Activated CD4-positive, alpha-beta T cell treated with anti-CD3 and anti-CD28 coated beads for 24 hours (primary cell): Measurements from ENCODE around the gene TPI1.
A peak's percentile ranks its signal among the peaks of the same experiment; 100 is the strongest.
"Not testable (repeated sequence)": the region's sequence is repeated elsewhere in the genome, so short reads cannot be mapped to it uniquely, and the experiment has no call there.

Experiments used
- DNase-seq, 2 donors: peaks; one replicate each; pipeline ENCODE4 v3.0.0-alpha.2; 2020; ENCODE audit warnings: low read depth in 2 of 2

TPI1 gene

DNA sequence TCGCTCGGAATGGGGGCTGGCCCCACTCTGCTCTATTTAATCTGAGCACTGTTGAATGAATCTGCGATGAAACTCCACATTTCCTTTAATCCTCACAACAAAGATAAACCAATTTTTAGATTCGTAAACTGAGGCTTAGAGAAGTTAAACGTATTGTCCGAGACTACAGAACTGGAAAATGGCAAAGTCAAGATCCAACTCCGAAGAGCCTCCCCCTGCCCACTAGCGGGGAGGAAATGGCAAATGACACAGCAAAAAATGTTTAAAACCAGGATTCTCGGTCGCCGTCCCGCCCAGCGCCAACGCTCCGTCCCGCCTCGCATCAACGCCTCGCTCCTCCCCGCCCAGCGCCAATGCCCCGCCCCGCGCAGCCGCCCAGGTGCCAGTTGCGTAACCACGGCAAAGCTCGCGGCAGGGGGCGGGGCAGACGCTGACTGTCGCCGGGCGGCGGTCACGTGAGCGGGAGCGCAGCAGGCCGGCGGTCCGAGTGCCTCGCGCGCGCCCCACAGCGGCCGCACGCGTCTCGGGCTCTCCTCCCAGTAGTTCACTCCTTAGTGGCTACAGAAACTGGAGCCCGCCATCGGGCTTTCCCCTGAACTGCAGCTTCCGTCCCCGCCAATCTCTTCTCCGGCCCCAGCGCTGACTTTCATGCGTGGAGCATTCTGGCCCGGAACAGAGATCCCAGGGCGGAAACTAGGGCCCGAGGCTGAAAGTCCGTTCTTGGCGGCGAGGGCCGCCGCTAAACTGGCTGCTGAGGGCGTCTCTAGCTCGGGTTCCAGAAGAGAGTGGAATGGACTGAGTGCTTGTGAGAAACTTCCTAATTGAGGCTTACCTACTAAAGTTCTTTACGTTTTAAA lies 23.7 kb downstream of the TPI1 start:
- peak; percentile 98 for DNase-seq

DNA sequence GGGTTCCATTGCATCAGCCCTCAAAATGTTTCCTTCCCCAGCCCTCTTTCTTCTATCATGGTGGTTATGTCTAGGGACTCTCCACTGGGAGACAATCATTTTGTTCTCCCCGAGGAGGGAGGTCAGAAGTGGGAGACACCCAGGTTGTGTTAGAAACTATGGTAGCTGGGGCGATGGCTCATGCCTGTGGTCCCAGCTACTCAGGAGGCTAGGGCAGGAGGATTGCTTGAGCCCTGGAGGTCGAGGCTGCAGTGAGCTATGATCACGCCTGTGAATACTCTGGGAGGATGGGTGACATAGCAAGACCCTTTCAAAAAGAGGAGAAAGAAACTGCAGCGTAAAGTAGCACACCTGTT lies 24.3 kb downstream of the TPI1 start:
- DNase-seq = no peak

DNA sequence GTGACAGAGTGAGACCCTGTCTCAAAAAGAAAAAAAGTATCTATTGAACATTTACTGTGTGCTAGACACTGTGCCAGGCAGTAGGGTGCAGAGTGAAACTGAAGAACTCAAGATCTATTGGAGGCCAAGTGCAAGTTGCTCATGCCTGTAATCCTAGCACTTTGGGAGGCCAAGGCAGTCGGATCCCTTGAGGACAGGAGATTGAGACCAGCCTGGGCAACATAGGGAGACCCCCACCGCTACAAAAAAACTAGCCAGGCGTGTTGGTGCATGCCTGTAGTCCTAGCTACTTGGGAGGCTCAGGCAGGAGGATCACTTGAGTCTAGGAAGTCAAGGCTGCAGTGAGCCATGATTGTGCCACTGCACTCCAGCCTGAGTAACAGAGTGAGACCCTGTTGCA lies 25.4 kb downstream of the TPI1 start:
- DNase-seq = not testable (repeated sequence)

DNA sequence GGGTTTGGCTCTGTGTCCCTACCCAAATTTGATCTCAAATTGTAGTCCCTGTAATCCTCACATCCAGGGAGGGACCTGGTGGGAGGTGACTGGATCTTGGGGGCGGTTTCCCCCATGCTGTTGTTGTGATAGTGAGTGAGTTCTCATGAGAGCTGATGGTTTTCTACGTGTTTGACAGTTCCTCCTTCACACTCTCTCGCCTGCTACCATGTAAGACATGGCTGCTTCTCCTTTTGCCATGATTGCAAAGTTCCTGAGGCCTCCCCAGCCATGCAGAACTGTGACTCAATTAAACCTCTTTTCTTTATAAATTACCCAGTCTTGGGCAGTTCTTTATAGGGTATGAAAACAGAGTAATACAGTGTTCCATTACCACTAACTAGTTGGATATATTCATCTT lies 27.0 kb downstream of the TPI1 start:
- no peak for DNase-seq

DNA sequence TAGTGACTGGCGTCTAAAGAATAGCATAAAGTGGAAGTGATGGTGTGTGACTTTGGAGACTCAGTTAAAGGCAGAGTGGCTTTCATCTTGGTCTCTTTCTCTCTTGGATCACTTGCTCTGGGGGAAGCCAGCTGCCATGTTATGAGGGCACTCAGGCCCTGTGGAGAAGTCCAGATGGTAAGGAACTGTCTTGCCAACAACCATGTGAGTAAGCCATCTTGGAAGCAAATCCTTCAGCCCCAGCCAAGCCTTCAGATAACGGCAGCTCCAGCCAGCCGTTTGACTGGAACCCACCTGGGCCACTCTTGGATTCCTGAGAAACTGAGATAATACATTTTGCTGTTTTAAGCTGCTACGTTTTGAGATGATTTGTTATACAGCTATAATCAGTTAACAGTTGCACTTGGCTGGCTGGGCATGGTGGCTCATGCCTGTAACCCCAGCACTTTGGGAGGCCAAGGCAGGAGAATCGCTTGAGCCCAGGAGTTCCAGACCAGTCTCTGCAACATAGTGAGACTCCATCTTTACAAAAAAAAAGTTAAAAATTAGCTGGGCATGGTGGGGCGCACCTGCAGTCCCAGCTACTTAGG lies 29.6 kb downstream of the TPI1 start:
- no peak for DNase-seq

DNA sequence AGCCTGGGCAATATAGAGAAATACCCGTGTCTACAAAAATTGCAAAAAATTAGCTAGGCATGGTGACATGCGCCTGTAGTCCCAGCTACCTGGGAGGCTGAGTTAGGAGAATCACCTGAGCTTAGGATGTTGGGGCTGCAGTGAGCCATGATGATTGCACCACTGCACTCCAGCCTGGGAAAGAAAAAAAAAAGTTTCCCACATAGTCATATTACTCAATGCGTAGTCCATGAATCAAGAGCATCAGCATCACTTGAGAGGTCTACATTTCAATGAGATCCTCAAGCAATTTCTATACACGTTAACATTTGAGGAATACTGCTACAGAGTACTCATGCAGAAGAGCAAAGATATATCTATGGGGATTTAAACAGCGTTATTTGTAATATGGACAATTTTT lies 32.1 kb downstream of the TPI1 start:
- no peak for DNase-seq

DNA sequence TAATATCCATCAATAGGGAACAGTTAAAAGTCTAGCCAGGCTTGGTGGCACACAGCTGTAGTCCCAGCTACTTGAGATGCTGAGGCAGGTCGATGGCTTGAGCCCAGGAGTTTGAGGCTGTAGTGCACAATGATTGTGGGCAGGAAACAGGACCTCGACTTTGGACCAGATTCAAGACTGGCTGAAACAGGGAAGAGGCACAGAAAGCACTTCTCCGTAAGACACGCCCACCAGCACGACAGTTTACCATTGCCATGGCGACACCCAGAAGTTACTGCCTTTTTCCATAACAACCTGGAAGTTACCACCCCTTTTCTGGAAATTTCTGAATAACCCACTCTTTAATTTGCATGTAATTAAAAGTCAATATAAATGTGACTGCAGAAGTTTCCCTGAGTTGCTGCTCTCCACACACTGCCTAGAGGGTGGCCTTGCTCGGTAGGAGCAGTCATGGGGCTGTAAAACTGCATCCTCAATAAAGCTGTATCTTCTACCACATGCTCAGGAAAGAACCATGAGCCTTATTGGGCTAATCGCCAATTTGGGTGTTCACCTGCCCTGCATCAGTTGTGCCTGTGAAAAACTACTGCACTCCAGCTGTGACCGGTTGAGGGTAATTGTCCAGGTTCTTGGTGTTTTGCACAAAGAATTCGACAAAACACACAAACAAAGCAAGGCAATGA lies 32.6 kb downstream of the TPI1 start:
- no peak for DNase-seq

DNA sequence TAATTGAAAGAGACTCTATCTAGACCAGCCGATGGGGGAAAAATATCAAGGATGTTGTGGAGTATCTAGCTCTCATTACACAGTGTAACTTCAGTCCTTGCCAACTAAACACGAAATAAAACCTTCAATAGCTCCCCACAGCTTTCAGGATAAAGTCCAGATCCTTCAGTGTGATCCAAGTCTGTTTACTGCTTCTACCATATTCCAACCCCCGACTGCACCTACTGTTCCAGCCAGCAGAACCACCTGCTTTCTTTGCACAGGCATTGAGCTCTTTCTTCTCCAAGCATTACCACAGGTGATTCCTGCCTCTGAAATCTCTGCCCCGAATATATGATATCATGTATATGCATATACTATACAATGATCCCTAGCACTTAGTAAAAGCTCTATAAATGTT lies 35.1 kb downstream of the TPI1 start:
- DNase-seq = no peak

DNA sequence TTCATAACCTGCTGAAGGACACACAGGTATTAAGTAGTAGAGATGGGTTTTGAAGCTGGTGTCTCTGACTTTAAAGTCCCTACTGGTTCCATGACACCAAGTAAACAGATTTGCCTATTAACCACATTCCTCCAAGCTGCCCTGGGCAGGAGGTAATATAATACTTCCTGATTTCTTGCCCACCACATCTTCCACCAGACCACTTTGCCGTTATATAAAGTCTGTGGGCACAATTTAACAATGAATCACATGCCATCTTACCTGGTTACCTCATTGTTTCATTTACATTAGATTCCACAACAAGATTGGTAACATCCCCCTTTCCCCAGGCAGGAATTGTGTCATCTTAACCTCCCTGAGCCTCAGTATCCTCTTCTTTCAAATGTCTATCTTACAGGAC lies 36.4 kb downstream of the TPI1 start:
- no peak for DNase-seq

DNA sequence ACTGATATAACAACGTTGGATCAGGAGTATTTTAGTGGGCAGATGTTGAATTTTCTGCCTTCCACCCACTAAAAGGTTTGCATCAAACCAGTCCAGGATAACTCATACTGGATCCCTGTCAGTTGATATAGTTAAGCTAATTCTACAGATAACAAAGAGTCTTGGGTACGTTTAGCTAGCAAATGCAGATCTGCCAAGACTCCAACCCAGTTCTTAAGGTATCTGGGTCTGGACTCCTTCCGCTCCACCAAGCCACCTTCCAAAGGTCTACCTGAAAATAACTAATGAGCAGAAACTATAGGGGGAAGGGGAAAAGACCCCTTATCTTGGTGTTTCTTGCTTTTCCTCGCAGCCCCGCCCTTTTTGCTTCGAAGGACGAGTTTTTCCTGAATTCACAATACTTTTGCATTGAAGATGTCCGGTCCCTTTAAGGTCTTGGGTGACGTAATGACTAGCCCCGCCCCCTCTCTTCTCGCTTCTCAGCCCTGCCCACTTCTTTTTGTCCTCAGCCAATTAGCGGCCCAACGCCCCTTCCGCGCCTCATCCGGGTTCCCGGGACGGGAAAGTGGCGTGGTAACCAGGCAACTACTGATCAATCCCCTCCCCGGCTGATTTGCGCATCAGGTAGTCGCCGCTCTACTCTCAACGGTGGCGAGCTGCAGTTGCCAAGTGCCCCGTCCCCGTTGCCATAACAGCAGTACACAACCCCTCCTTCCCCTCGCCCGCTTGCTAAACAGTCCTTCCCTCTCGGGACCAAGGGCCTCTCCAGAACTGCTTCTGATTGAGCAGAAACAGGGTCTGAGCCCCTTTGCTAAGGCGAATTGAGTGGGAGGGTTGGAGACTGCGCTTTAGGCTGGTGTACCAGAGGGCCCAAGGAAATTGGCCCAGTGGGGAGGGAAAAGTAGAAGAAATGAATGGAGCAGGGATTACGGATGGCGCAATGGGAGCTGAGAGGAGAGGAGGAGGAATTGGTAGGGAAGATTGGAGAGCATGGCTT lies 37.2 kb downstream of the TPI1 start, which contains the start of gene LRRC23:
Gene LRRC23, plus strand, starts transcription at position 543 of the 997 bp plus-strand sequence. CDS start 812 bp downstream, outside the sequence.
- peak; percentile 97 to 99 for DNase-seq

DNA sequence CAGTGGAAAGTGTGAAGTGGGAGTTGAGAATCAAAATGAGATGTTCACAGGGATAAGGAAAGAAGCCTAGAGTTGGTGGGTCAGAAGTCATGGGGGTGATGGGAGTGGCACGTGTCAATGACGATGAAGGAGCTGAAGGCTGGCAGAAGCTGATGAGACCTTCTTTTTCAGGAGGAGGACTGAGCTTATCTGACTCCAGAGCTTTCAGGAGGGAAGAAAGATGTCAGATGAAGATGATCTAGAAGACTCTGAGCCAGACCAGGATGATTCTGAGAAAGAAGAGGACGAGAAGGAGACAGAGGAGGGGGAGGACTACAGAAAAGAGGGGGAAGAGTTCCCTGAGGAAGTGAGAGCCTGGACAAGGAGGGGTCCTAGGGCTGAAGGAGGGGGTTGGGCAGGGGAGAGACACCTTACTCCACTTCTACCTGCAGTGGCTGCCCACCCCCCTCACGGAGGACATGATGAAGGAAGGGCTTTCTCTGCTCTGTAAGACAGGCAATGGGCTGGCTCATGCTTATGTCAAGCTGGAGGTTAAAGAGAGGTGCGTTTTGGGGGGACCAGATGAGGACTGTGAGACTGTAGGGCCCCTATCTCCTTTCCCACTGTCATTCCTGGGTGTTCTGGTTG lies 38.2 kb downstream of the TPI1 start:
- no peak for DNase-seq

DNA sequence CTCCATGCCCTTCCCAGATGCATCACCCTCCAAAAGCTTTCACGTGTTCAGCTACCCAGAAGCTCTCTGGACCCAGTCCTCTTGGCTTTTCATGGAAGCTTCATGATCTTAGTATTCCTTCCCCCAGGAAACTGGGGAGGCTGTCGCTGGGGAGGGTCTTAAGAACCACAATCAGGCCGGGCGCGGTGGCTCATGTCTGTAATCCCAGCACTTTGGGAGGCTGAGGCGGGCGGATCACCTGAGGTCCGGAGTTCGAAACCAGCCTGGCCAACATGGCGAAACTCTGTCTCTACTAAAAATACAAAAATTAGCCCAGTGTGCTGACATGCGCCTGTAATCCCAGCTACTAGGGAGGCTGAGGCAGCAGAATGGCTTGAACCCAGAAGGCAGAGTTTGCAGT lies 40.8 kb downstream of the TPI1 start:
- not testable (repeated sequence) for DNase-seq

DNA sequence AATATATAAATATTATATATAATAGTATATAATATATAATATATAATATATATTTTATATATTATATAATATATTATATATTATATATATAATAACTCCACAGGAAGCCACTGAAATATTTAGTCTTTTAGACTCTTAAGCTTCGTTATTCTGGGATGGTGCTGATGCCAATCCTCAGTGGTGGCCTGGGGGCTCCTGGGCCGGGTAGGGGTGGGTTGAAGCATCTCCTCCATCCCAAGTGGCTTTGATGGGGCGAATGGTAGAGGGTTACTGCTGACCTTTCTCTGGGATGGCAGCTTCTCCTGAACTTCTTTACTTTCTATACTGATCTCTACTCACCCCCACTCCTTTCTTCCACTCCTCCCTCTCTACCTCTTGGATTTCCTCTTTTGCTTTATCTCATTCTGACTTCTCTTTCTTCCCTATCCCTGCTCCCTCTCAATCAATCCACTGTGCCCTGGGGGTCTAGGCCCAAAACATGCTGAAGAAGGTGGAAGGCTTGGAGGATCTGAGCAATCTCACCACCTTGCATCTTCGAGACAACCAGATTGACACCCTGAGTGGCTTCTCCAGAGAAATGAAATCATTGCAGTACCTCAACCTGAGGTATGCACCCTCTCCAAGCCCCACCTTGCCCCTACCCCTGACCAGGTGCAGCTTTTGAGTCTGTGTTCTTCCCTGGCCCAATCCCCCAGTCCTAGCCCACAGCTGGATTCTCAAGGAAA lies 42.3 kb downstream of the TPI1 start:
- no peak for DNase-seq

DNA sequence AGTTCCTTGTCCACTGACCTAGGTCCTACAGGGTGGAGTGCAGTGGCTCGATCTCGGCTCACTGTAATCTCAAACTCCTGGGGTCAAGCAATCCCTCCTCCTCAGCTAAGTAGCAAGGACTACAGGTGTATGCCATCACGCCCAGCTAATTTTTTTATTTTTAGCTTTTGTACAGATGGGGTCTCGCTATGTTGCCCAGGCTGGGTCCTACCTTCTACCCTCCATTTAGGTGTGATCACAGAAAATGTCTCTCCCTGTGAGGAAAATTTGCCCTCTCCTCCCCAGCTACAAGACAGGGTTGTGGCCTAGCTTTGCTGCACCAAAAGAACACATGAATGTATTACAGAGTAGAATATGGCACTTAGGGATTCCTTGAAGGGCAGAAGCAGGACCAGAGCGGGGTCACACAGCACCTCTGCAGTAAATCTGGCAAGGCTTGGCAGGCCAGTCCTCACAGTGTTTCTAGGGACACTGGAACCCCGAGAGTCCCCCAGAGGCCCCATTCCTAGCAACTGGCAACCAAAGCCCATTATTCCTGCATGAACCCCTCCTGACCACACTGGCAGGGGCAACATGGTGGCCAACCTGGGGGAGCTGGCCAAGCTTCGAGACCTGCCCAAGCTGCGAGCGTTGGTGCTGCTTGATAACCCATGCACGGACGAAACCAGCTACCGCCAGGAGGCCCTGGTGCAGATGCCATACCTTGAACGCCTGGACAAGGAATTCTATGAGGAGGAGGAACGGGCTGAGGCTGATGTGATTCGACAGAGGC lies 45.0 kb downstream of the TPI1 start:
- no peak for DNase-seq

DNA sequence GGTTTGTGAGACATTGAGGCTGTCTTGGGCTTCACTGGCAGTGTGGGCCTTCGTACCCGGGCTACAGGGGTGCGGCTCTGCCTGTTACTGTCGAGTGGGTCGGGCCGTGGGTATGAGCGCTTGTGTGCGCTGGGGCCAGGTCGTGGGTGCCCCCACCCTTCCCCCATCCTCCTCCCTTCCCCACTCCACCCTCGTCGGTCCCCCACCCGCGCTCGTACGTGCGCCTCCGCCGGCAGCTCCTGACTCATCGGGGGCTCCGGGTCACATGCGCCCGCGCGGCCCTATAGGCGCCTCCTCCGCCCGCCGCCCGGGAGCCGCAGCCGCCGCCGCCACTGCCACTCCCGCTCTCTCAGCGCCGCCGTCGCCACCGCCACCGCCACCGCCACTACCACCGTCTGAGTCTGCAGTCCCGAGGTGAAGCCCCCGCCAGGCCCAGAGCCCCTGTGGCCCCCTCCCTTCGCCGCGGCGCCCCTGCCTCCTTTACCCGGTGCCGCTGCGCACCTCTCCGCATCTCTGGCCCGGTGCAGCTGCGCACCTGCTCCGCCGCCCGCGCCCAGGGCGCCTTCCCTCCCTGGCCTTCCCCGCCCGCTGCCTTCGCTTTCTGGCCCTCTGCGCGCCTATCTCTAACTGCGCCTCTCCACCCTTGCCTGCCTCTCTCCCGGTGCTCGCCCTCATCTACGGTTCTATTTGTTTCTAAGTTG lies 47.1 kb downstream of the TPI1 start, which contains the start of gene ENO2:
Gene ENO2, plus strand, starts transcription at position 335 of the 701 bp plus-strand sequence. CDS start 1,253 bp downstream, outside the sequence.
- DNase-seq = peak; percentile 69 to 72

DNA sequence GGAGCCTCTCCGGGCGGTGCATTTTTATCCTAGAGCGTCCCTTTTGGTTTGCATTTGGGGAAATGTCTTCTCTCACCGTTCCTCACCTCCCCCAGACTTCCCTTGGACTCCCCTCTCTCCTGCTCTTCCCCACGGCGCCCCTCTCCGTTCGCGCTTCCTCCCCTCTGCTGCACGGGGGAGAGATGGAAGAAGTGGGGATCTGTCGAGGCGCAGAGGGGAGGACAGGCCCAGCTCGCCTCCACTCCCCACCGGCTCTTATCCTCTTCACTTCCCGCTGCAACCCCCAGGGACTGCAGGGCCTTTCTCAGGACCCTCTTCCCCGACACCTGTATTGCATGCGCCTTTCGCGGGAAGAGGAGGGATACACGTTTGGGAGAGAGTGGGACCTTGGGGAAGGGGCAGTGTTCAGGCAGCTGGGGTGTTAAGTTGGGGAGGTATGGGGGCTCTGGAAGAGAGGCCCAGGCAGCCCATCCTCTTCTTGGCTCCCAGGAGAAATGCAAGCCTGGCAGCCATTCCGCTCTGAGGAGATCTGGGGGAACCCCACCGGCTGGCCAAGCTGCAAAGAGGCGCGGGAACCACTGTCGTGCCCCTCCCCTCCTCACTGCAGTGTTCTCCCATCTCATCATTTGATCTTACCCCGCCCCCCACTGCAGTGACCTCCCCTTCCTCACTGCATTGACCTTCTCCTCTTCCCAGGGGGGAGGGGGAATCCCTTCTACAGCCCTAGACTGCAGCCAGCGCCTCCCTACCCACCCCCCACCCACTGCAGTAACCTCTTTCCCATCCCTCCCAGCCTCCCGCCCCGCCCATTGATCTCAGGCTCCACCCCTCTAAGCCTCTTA lies 47.8 kb downstream of the TPI1 start:
- DNase-seq = no peak

DNA sequence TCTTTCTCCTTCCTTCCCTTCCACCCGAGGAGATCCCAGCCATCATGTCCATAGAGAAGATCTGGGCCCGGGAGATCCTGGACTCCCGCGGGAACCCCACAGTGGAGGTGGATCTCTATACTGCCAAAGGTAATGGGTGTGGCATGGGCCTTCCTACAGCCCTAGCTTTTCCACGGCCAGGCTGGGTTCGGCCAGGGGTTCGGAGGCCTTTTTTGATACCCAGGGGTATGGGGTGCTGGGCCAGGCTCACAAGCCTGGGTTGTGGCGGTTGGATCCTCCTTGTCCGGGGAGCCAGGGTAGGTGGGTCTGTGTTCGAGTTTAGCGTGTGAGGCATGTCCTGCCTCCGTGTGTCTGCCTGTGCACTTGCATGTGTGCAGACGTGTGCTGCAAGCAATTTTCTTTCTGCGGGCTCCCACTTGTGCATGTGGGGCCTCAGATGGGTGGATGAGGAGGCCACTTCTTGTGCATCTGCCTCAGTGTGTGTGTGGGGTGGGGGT lies 48.5 kb downstream of the TPI1 start:
- DNase-seq = no peak
